GM18868 (cell line): ENCODE data around the gene FRY.

ENCODE experiments used
- ATAC-seq: cut with Tn5 transposase; IDR thresholded peaks from one replicate; pipeline ENCODE4 v1.9.1; 2021; ENCODE audit warnings: mild to moderate bottlenecking, moderate library complexity; ENCODE audit not compliant: unreplicated experiment

Gene FRY

GRCh38 chr13:32165796-32166195, 134.2 kb downstream of the FRY start:
- no peak for ATAC-seq

GRCh38 chr13:32168131-32168530, 136.6 kb downstream of the FRY start:
- no peak for ATAC-seq

- ATAC-seq = no peak
Measured at GRCh38 chr13:32170841-32171240, 139.3 kb downstream of the FRY start.

GRCh38 chr13:32173881-32174280, 142.3 kb downstream of the FRY start:
- no peak for ATAC-seq

- ATAC-seq = no peak
Measured at GRCh38 chr13:32174366-32174765, 142.8 kb downstream of the FRY start.

GRCh38 chr13:32175307-32175706, 143.7 kb downstream of the FRY start:
- no peak for ATAC-seq

- ATAC-seq = no peak
Measured at GRCh38 chr13:32175943-32176342, 144.4 kb downstream of the FRY start.

- ATAC-seq = no peak
Measured at GRCh38 chr13:32176696-32177095, 145.1 kb downstream of the FRY start.

GRCh38 chr13:32178763-32179162, 147.2 kb downstream of the FRY start:
- no peak for ATAC-seq

- ATAC-seq = no peak
Measured at GRCh38 chr13:32179708-32180107, 148.1 kb downstream of the FRY start.

- no peak for ATAC-seq
Measured at GRCh38 chr13:32187651-32188050, 156.1 kb downstream of the FRY start.

- no peak for ATAC-seq
Measured at GRCh38 chr13:32191452-32191998, 160.0 kb downstream of the FRY start.

- ATAC-seq = no peak
Measured at GRCh38 chr13:32195713-32196112, 164.1 kb downstream of the FRY start.

- ATAC-seq = no peak
Measured at GRCh38 chr13:32199168-32199567, 167.6 kb downstream of the FRY start.

- no peak for ATAC-seq
Measured at GRCh38 chr13:32200741-32201140, 169.2 kb downstream of the FRY start.

- ATAC-seq = no peak
Measured at GRCh38 chr13:32201809-32202208, 170.2 kb downstream of the FRY start.

GRCh38 chr13:32202268-32202667, 170.7 kb downstream of the FRY start:
- no peak for ATAC-seq

- no peak for ATAC-seq
Measured at GRCh38 chr13:32203221-32203620, 171.6 kb downstream of the FRY start.

- ATAC-seq = no peak
Measured at GRCh38 chr13:32203736-32204135, 172.2 kb downstream of the FRY start.

GRCh38 chr13:32205431-32206096, 174.0 kb downstream of the FRY start:
- ATAC-seq = no peak

GRCh38 chr13:32206097-32206740, 174.6 kb downstream of the FRY start:
- ATAC-seq = no peak

- ATAC-seq = no peak
Measured at GRCh38 chr13:32208860-32209259, 177.3 kb downstream of the FRY start.
